HUES6 (cell line): Measurements from ENCODE around the gene FAM131C.

ENCODE experiments used
- H3K27ac ChIP-seq: 2 replicates; pipeline ENCODE4 v1.7.0; 2013; ENCODE audit warnings: low read depth, mild to moderate bottlenecking, low read length, inconsistent platforms
- H3K27me3 ChIP-seq: 2 replicates; pipeline ENCODE4 v1.6.1; 2013; ENCODE audit warnings: low read length; ENCODE audit not compliant: control insufficient read depth, insufficient read depth
- H3K36me3 ChIP-seq: 2 replicates; pipeline ENCODE4 v1.6.1; 2013; ENCODE audit warnings: low read length; ENCODE audit not compliant: control insufficient read depth, insufficient read depth
- H3K4me1 ChIP-seq: 2 replicates; pipeline ENCODE4 v1.6.1; 2013; ENCODE audit warnings: low read length; ENCODE audit not compliant: control insufficient read depth, insufficient read depth
- H3K4me3 ChIP-seq: 2 replicates; pipeline ENCODE4 v1.5.1; 2013; ENCODE audit warnings: low read depth, low read length
- H3K9ac ChIP-seq: one replicate; pipeline ENCODE4 v1.6.1; 2013; ENCODE audit warnings: mild to moderate bottlenecking, low read length
- H3K9me3 ChIP-seq: 2 replicates; pipeline ENCODE4 v1.6.1; 2013; ENCODE audit warnings: low read depth, low read length; ENCODE audit not compliant: control insufficient read depth, insufficient read depth

FAM131C gene

GRCh38 chr1:16099412-16099811 lies 26.0 kb upstream of the FAM131C start:
- no peak overlapping the region for H3K27ac ChIP-seq
- H3K4me1 ChIP-seq, result peaks cover 4% of the 10 kb centered on the region; the same call in 1 of the 2 replicates
- H3K27me3 ChIP-seq, result no peaks in the 10 kb centered on the region
- peaks cover 14% of the 10 kb centered on the region for H3K9me3 ChIP-seq
- no peak overlapping the region for H3K9ac ChIP-seq
- no peaks in the 10 kb centered on the region for H3K36me3 ChIP-seq
- no peak overlapping the region for H3K4me3 ChIP-seq

- Histone ChIP-seq H3K9ac (no peak overlapping the region), H3K9me3 (no peaks in the 10 kb centered on the region), H3K4me1 (peaks cover 7% of the 10 kb centered on the region; the same call in 1 of the 2 replicates), H3K4me3 (no peak overlapping the region), H3K27ac (no peak overlapping the region), H3K27me3 (no peaks in the 10 kb centered on the region), H3K36me3 (no peaks in the 10 kb centered on the region)
Observed at GRCh38 chr1:16095447-16095846, 22.0 kb upstream of the FAM131C start.

GRCh38 chr1:16094453-16095158 lies 21.2 kb upstream of the FAM131C start:
- H3K9me3 ChIP-seq, result no peaks in the 10 kb centered on the region
- no peaks in the 10 kb centered on the region for H3K27me3 ChIP-seq
- peaks cover 7% of the 10 kb centered on the region; the same call in 1 of the 2 replicates for H3K4me1 ChIP-seq
- H3K36me3 ChIP-seq, result no peaks in the 10 kb centered on the region
- H3K27ac ChIP-seq, result no peak overlapping the region
- H3K4me3 ChIP-seq, result no peak overlapping the region
- no peak overlapping the region for H3K9ac ChIP-seq

- no peak overlapping the region for H3K4me3 ChIP-seq
- no peaks in the 10 kb centered on the region for H3K36me3 ChIP-seq
- H3K27ac ChIP-seq, result no peak overlapping the region
- H3K4me1 ChIP-seq, result peaks cover 7% of the 10 kb centered on the region; the same call in 1 of the 2 replicates
- no peak overlapping the region for H3K9ac ChIP-seq
- H3K27me3 ChIP-seq, result no peaks in the 10 kb centered on the region
- H3K9me3 ChIP-seq, result no peaks in the 10 kb centered on the region
Observed at GRCh38 chr1:16093611-16094010, 20.2 kb upstream of the FAM131C start.

- no peak overlapping the region for H3K27ac ChIP-seq
- H3K27me3 ChIP-seq, result no peaks in the 10 kb centered on the region
- no peak overlapping the region for H3K9ac ChIP-seq
- no peaks in the 10 kb centered on the region for H3K36me3 ChIP-seq
- no peaks in the 10 kb centered on the region for H3K9me3 ChIP-seq
- H3K4me1 ChIP-seq, result peaks cover 10% of the 10 kb centered on the region; the same call in 1 of the 2 replicates
- no peak overlapping the region for H3K4me3 ChIP-seq
Observed at GRCh38 chr1:16092923-16093511, 19.6 kb upstream of the FAM131C start.

GRCh38 chr1:16092097-16092922 lies 18.9 kb upstream of the FAM131C start:
- no peaks in the 10 kb centered on the region for H3K9me3 ChIP-seq
- H3K4me1 ChIP-seq, result peaks cover 15% of the 10 kb centered on the region; the same call in 1 of the 2 replicates
- H3K9ac ChIP-seq, result no peak overlapping the region
- no peaks in the 10 kb centered on the region for H3K36me3 ChIP-seq
- H3K27ac ChIP-seq, result no peak overlapping the region
- no peaks in the 10 kb centered on the region for H3K27me3 ChIP-seq
- no peak overlapping the region for H3K4me3 ChIP-seq

- H3K9ac ChIP-seq, result no peak overlapping the region
- H3K27ac ChIP-seq, result no peak overlapping the region
- no peaks in the 10 kb centered on the region for H3K36me3 ChIP-seq
- no peaks in the 10 kb centered on the region for H3K9me3 ChIP-seq
- peaks cover 15% of the 10 kb centered on the region; the same call in 1 of the 2 replicates for H3K4me1 ChIP-seq
- no peak overlapping the region for H3K4me3 ChIP-seq
- H3K27me3 ChIP-seq, result no peaks in the 10 kb centered on the region
Observed at GRCh38 chr1:16091296-16091695, 17.8 kb upstream of the FAM131C start.

GRCh38 chr1:16090076-16090826 lies 16.8 kb upstream of the FAM131C start:
- no peaks in the 10 kb centered on the region for H3K9me3 ChIP-seq
- no peaks in the 10 kb centered on the region for H3K27me3 ChIP-seq
- no peaks in the 10 kb centered on the region for H3K36me3 ChIP-seq
- H3K9ac ChIP-seq, result no peak overlapping the region
- H3K4me1 ChIP-seq, result peaks cover 15% of the 10 kb centered on the region; the same call in 1 of the 2 replicates
- H3K4me3 ChIP-seq, result no peak overlapping the region
- no peak overlapping the region for H3K27ac ChIP-seq

GRCh38 chr1:16088996-16089395 lies 15.5 kb upstream of the FAM131C start:
- H3K27ac ChIP-seq, result no peak overlapping the region
- no peak overlapping the region for H3K9ac ChIP-seq
- H3K4me3 ChIP-seq, result no peak overlapping the region
- peaks cover 13% of the 10 kb centered on the region; the same call in 1 of the 2 replicates for H3K4me1 ChIP-seq
- no peaks in the 10 kb centered on the region for H3K27me3 ChIP-seq
- H3K9me3 ChIP-seq, result no peaks in the 10 kb centered on the region
- no peaks in the 10 kb centered on the region for H3K36me3 ChIP-seq

- H3K4me1 ChIP-seq, result peaks cover 12% of the 10 kb centered on the region; the same call in 1 of the 2 replicates
- H3K27ac ChIP-seq, result no peak overlapping the region
- no peak overlapping the region for H3K9ac ChIP-seq
- no peaks in the 10 kb centered on the region for H3K36me3 ChIP-seq
- H3K9me3 ChIP-seq, result no peaks in the 10 kb centered on the region
- H3K4me3 ChIP-seq, result no peak overlapping the region
- no peaks in the 10 kb centered on the region for H3K27me3 ChIP-seq
Observed at GRCh38 chr1:16088351-16088911, 15.0 kb upstream of the FAM131C start.
